ENCODE data around the gene SBF2. TPM values are rescaled to one million over a fixed set of nuclear protein-coding genes. Genes with fewer than 3 reads are reported as not detected.
A peak's percentile ranks its signal among the peaks of the same experiment; 100 is the strongest.

SBF2 gene
- total RNA-seq, 2 donors from 2014 or later, result 22.8 to 23.9 TPM

GRCh38 chr11:9789910-9790309 is 504.1 kb downstream of the SBF2 start:
- Histone ChIP-seq H3K27me3 (no peaks in the 10 kb centered on the region), H3K4me1 (peaks cover 0 to 9% of the 10 kb centered on the region in 2 donors), H3K36me3 (peaks cover 24% of the 10 kb centered on the region), H3K27ac (no peak overlapping the region), H3K9me3 (no peaks in the 10 kb centered on the region), H3K4me3 (no peak overlapping the region)
- no peak for TF ChIP-seq CTCF (IDR thresholded peaks at IDR 0.05)
- DNase-seq (ENCODE audit: low spot score), result no peak

- no peaks in the 10 kb centered on the region for H3K27me3 ChIP-seq
- no peak overlapping the region for H3K4me3 ChIP-seq
- no peaks in the 10 kb centered on the region for H3K9me3 ChIP-seq
- DNase-seq (ENCODE audit: low spot score), result no peak
- H3K27ac ChIP-seq, result no peak overlapping the region
- no peak for TF ChIP-seq CTCF (IDR thresholded peaks at IDR 0.05)
- H3K4me1 ChIP-seq, result peaks cover 0 to 19% of the 10 kb centered on the region in 2 donors
- peaks cover 36% of the 10 kb centered on the region for H3K36me3 ChIP-seq
Measured at GRCh38 chr11:9787981-9788521, 506.0 kb downstream of the SBF2 start.

- H3K27me3 ChIP-seq, result no peaks in the 10 kb centered on the region
- TF ChIP-seq CTCF (IDR thresholded peaks at IDR 0.05), result no peak
- H3K4me1 ChIP-seq, result peaks cover 0 to 19% of the 10 kb centered on the region in 2 donors
- H3K27ac ChIP-seq, result no peak overlapping the region
- no peak overlapping the region for H3K4me3 ChIP-seq
- DNase-seq (ENCODE audit: low spot score), result no peak
- H3K36me3 ChIP-seq, result peaks cover 36% of the 10 kb centered on the region
- no peaks in the 10 kb centered on the region for H3K9me3 ChIP-seq
Measured at GRCh38 chr11:9787260-9787659, 506.8 kb downstream of the SBF2 start.

GRCh38 chr11:9784602-9785315 is 509.3 kb downstream of the SBF2 start:
- Histone ChIP-seq H3K4me1 (peaks cover 0 to 19% of the 10 kb centered on the region in 2 donors), H3K27ac (peak overlapping the region; percentile 70 to 77), H3K27me3 (no peaks in the 10 kb centered on the region), H3K36me3 (peaks cover 51% of the 10 kb centered on the region), H3K4me3 (no peak overlapping the region), H3K9me3 (no peaks in the 10 kb centered on the region)
- TF ChIP-seq CTCF (IDR thresholded peaks at IDR 0.05), result no peak
- peak; percentile 21 for DNase-seq (ENCODE audit: low spot score)

GRCh38 chr11:9783986-9784385 is 510.0 kb downstream of the SBF2 start:
- Histone ChIP-seq H3K9me3 (no peaks in the 10 kb centered on the region), H3K27me3 (no peaks in the 10 kb centered on the region), H3K36me3 (peaks cover 55% of the 10 kb centered on the region), H3K4me3 (no peak overlapping the region), H3K4me1 (peaks cover 0 to 19% of the 10 kb centered on the region in 2 donors), H3K27ac (peak overlapping the region; percentile 70 to 77)
- no peak for DNase-seq (ENCODE audit: low spot score)
- TF ChIP-seq CTCF (IDR thresholded peaks at IDR 0.05), result no peak
